TTC549 (cell line): ENCODE results near the gene CST4.
"Not testable (repeated sequence)": the region's sequence is repeated elsewhere in the genome, so short reads cannot be mapped to it uniquely, and the experiment has no call there.

Experiments
- FAIRE-seq: peaks from 2 replicates; lab custom pipeline; 2012; peaks lifted over from hg19 to GRCh38; lab: Jason Lieb, UNC

CST4 gene

GRCh38 chr20:23688684-23689398 is at the start of gene CST4:
Gene CST4 (minus strand): TSS chr20:23689038. CDS start chr20:23688969, 69 bp downstream.
- not testable (repeated sequence) for FAIRE-seq

GRCh38 chr20:23735391-23735790 is 46.6 kb upstream of the CST4 start:
- FAIRE-seq, result not testable (repeated sequence)

GRCh38 chr20:23734949-23735348 is 46.1 kb upstream of the CST4 start:
- FAIRE-seq, result not testable (repeated sequence)

GRCh38 chr20:23734440-23734839 is 45.6 kb upstream of the CST4 start:
- not testable (repeated sequence) for FAIRE-seq

GRCh38 chr20:23727016-23727415 is 38.2 kb upstream of the CST4 start:
- no peak for FAIRE-seq

- FAIRE-seq, result no peak
These were observed 36.3 kb upstream of the CST4 start for GRCh38 chr20:23725102-23725501.

- not testable (repeated sequence) for FAIRE-seq
These were observed 34.9 kb upstream of the CST4 start for GRCh38 chr20:23723659-23724307.

GRCh38 chr20:23722851-23723250 is 34.0 kb upstream of the CST4 start:
- FAIRE-seq, result not testable (repeated sequence)

- no peak for FAIRE-seq
These were observed 33.1 kb upstream of the CST4 start for GRCh38 chr20:23721962-23722361.

GRCh38 chr20:23719351-23719750 is 30.5 kb upstream of the CST4 start:
- FAIRE-seq, result not testable (repeated sequence)

- FAIRE-seq, result not testable (repeated sequence)
These were observed 22.9 kb upstream of the CST4 start for GRCh38 chr20:23711778-23712177.

- no peak for FAIRE-seq
These were observed 21.9 kb upstream of the CST4 start for GRCh38 chr20:23710771-23711170.

- FAIRE-seq, result no peak
These were observed 17.1 kb upstream of the CST4 start for GRCh38 chr20:23705895-23706294.

- FAIRE-seq, result no peak
These were observed 13.2 kb upstream of the CST4 start for GRCh38 chr20:23702021-23702420.

GRCh38 chr20:23700931-23701330 is 12.1 kb upstream of the CST4 start:
- no peak for FAIRE-seq

- FAIRE-seq, result no peak
These were observed 9.1 kb upstream of the CST4 start for GRCh38 chr20:23697947-23698346.

GRCh38 chr20:23695068-23695395 is 6.2 kb upstream of the CST4 start:
- not testable (repeated sequence) for FAIRE-seq

GRCh38 chr20:23694178-23695067 is 5.6 kb upstream of the CST4 start:
- not testable (repeated sequence) for FAIRE-seq

GRCh38 chr20:23692725-23693619 is 4.1 kb upstream of the CST4 start:
- FAIRE-seq, result not testable (repeated sequence)

GRCh38 chr20:23691675-23692074 is 2.8 kb upstream of the CST4 start:
- no peak for FAIRE-seq

GRCh38 chr20:23690581-23690980 is 1.7 kb upstream of the CST4 start:
- FAIRE-seq, result no peak

GRCh38 chr20:23689399-23689690 is 507 bp upstream of the CST4 start:
- no peak for FAIRE-seq
